CD4-positive, alpha-beta T cell treated with Interleukin-6 for 4 hours (primary cell): ENCODE measurements around the gene ACR.
"Not testable (repeated sequence)": the region's sequence is repeated elsewhere in the genome, so short reads cannot be mapped to it uniquely, and the experiment has no call there.

Experiments used
- DNase-seq: peaks from one replicate; pipeline ENCODE4 v3.0.0-alpha.2; 2020; ENCODE audit warnings: mixed read lengths

Gene ACR

DNA sequence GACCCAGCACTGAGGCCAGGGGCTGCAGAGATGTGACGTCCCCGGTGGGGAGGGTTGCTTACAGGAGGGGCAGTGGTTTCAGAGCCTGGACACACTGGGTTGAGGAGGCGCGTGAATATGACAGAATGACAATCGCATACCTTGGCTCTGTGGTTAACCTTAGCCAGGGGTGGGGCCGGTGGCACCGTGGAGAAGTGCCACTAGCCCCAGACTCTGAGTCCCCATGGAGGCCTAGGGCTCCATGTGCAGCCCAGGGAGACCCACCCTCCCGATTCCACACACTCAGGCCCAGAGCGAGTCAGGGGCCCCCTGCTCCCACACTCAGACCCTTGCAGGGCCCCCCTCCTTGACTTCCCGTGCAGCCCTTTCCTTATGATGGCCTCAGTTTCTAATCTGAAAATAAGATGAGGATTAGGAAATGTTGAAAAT lies 3.6 kb upstream of the ACR start:
- no peak for DNase-seq

DNA sequence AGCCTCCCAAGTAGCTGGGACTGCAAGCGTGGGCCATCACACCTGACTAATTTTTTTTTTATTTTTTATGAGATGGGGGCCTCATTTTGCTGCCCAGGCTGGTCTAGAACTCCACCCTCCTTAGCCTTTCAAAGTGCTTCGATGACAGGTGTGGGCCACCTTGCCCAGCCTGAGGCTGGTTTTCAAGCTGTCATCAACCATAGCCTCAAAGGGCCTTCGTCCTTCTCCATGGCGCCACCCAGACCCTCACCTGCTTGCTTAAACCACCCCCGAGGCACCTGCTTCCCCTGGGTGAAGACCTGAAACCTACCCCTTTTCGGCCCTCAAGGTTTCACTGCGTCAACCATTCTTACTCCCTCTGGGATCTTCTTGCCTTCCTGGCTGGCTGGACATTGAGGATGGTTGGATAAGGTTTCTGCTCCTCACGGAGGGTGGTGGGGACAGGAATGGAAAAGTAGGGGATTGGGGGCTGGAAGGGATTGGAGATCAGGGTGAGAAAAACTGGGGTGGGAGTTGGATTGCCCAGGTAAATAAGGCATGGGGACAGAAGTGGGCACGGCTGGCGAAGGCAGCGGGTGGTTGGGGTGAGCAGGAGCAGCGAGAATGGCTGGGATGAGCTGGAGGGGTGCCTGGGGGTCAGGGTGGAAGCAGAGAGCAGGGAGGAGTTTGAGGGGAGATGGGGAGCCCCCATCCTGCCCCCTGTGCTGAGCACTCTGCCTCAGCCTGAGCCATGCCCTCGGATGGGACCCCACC lies 2.8 kb upstream of the ACR start:
- no peak for DNase-seq

DNA sequence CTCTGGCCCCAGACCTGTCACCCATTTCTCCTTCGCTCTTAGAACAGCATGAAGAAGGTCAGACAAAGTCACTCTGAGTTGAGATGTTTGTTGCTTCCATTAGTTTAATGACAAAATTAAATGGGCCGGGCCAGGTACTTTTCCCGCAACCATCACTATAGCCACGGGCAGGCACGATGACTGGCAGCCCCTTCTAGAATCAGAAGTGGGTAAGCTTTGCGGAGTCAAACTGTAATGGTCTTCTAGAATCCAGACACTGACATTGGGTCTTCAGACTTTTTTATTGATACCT lies 2.3 kb upstream of the ACR start:
- no peak for DNase-seq

DNA sequence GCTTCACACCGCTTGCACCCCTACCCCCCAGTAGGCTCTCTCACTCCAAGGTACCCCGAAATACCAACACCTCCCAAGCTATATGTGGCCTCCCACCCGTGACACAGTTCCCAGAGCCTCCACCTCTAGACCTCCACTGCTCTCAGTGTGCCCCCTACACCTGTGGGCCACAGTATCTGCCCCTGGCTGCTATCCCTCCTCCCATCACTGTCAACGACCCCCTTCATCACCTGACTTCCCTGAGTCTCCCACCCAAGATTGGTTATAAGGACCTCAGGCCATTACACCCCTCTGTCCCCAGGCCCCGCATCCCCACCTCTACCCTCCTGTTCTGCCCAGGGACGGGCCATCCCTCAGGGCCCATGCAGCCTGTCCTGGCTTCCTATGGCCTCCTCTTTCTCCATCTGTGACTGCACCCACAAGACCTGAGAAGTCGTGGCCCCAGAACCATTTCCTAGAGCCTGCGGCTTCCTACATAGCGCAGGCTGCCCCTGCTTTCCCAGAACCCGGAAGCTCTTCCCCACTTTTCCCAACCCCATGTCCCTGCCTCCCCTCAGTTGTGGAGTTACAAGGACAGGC lies 734 bp downstream of the ACR start:
- no peak for DNase-seq

DNA sequence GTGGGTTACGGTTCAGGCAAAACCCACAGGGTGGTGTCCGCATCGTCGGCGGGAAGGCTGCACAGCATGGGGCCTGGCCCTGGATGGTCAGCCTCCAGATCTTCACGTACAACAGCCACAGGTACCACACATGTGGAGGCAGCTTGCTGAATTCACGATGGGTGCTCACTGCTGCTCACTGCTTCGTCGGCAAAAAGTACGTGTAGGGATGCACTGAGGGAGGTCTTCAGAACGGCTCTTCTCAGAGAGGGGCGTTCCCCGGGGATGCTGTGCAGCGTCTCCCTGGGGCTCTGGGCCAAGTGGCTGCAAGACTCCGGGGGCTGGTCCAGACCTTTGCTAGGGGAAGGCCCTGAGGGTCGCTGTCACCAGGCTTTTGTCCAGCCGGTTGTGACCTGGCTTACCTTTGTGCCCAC lies 1.3 kb downstream of the ACR start:
- DNase-seq = no peak

DNA sequence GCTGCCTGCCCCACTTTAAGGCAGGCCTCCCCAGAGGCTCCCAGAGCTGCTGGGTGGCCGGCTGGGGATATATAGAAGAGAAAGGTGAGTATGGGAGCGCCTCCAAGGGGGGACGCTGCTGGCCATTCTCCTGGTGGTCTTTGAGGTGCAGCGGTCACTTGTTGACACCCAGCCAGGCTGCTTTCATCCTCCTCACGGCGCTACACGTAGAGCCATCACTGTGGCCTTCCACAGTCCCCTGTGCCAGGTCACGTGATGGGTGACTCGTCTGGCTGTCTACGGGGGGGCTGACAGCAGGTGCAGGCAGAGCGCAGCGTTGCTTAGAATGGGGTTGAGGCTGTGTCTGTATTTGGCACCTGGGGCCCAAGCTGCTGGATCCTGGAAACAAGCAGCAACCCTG lies 1.9 kb downstream of the ACR start:
- DNase-seq = no peak

DNA sequence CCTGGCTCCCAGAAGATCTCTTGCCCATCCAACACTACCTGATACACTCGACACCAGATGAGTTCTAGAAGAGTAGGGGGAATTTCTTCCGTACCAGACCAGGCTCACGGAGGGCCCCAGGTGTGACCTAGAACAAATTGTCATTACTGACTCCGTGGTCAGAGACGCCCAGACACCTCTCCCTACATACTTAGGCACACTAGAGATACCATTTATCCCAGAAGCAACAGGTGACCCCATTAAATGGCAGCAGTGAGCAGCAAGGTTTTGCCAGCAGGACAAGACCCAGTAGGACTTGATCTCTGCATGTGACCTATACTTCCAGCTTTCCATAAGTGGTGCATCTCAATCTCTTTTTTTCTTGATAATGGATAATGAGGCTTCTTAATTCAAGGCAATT lies 2.7 kb downstream of the ACR start:
- not testable (repeated sequence) for DNase-seq

DNA sequence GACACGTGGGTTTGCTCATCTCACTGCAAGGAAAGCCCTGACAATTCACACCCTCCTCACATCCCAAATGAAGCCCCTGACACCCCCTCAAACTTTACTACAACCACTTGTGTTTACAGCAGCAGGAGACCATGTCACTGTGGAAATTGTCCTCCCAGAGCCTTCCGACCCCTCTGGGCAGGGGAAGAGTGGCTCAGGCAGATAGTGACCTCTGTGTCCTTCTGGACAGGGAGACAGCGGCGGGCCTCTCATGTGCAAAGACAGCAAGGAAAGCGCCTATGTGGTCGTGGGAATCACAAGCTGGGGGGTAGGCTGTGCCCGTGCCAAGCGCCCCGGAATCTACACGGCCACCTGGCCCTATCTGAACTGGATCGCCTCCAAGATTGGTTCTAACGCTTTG lies 6.4 kb downstream of the ACR start:
- not testable (repeated sequence) for DNase-seq

DNA sequence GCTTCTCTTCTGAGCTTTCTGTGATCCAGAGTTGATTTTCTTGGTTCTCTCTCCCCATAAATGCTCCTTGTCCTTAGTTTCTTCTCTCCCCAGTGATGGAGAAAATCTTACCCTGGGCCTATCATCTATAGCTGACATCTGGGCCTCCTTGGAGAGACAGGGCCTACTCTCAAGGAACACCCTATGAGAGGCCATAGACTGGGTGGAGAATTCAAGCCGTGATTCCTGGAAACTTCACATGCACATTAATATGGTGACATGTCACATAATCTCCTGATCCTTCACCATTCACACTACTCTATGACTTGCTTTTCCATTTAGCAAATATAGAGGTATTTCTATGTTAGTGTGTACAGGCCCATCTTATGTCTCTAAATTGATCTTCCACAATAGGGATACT lies 9.5 kb downstream of the ACR start:
- not testable (repeated sequence) for DNase-seq

DNA sequence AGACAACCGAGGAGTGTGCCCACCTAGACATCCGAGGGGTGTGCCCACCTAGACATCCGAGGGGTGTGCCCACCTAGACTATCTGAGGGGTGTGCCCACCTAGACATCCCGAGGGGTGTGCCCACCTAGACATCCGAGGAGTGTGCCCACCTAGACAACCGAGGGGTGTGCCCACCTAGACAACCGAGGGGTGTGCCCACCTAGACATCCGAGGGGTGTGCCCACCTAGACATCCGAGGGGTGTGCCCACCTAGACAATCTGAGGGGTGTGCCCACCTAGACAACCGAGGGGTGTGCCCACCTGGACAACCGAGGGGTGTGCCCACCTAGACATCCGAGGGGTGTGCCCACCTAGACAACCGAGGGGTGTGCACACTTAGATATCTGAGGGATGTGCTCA lies 10.6 kb downstream of the ACR start:
- DNase-seq = not testable (repeated sequence)

DNA sequence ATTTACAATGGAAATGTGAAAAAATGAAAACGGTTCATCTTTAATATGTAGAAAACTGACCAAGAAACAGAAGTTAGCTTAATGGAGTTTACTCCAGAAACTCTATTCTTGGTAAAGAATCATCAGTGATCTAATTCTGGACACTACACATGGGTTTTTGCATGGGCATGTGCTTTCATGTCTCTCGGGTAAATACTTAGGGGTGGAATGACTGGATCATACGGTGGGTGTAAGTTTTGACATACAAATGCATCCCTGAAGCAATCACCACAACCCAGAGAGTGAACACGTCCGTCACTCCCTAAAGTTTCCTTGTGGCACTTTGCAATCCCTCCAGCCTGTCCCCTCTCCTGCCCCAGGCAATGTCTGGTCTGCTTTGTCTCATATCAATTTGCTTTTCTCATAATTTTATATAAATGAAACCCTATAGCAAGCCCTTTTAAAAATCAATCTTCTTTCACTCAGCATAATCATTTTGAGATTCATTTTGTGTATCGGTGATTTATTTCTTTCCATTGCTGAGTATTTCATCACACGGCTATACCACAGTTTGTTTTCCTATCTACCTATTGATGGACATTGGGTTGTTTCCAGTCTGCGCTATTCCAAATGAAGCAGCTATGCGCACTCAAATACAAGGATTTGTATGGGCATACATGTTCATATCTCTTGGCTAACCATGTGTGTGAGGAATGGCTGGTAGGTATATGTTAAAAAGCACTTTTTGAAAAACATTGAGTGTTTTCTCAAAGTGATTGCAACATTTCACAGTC lies 11.5 kb downstream of the ACR start:
- DNase-seq = not testable (repeated sequence)

DNA sequence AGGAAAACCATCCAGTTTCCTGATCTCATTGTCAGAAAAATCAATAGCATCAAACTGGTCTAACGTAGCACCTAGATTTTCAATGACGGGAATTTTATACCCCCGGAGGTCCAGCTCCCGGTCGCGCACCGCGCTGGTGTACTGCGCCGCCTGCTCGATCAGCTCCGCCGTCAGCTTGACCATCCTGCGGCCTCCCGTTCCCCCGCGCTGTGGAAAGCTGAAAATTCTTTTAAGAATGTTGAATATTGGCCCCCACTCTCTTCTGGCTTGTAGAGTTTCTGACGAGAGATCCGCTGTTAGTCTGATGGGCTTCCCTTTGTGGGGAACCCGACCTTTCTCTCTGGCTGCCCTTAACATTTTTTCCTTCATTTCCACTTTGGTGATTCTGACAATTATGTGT lies 17.2 kb downstream of the ACR start:
- DNase-seq = not testable (repeated sequence)

DNA sequence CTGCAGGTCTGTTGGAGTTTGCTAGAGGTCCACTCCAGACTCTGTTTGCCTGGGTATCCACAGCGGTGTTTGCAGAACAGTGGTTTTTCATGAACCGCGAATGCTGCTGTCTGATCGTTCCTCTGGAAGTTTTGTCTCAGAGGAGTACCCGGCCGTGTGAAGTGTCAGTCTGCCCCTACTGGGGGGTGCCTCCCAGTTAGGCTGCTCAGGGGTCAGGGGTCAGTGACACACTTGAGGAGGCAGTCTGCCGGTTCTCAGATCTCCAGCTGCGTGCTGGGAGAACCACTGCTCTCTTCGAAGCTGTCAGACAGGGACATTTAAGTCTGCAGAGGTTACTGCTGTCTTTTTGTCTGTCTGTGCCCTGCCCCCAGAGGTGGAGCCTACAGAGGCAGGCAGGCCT lies 18.4 kb downstream of the ACR start:
- DNase-seq = not testable (repeated sequence)

DNA sequence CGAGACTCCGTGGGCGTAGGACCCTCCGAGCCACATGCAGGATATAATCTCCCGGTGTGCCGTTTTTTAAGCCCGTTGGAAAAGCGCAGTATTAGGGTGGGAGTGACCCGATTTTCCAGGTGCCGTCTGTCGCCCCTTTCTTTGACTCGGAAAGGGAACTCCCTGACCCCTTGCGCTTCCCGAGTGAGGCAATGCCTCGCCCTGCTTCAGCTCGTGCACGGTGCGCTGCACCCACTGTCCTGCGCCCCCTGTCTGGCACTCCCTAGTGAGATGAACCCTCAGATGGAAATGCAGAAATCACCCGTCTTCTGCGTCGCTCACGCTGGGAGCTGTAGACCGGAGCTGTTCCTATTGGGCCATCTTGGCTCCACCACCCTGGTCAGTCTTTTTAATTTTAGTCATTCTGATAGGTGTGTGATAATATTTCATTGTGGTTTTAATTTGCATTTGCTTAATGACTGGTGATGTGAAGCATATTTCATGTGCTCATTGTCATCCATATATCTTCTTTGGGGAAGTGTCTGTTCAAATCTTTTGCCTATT lies 19.0 kb downstream of the ACR start:
- DNase-seq = peak; percentile 67

DNA sequence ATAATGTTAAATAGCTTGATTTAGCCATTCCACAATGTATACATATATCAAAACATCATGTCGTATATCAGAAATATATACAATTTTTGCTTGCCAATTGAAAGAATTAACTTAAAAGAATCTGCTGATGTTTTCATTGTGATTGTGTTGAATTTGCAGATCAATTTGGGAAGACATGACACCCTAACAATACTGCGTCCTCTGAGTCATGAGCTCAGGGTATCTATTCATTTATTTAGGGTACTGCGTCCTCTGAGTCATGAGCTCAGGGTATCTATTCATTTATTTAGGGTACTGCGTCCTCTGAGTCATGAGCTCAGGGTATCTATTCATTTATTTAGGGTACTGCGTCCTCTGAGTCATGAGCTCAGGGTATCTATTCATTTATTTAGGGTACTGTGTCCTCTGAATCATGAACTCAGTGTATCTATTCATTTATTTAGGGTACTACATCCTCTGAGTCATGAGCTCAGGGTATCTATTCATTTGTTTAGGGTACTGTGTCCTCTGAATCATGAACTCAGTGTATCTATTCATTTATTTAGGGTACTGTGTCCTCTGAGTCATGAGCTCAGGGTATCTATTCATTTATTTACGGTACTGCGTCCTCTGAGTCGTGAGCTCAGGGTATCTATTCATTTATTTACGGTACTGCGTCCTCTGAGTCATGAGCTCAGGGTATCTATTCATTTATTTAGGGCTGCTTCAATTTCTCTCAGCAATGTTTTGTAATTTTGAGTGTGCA lies 21.8 kb downstream of the ACR start:
- DNase-seq = not testable (repeated sequence)

DNA sequence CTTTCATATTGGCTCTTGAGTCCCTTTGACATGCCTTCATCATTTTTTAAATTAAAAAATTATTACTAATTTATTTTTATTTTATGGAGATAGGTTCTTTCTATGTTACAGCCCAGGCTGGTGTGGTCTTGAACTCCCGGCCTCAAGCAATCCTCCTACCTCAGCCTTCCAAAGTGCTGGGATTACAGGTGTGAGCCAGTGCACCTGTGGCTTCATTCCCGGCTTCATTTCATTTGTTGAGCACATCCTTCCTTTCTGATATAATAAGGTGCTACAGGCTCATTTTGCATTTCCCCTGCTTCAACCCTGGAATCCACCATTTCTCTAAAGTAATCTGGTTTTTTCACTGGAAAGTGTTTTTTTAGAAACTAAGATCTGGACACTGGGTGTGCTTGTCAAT lies 23.8 kb downstream of the ACR start:
- DNase-seq = not testable (repeated sequence)

DNA sequence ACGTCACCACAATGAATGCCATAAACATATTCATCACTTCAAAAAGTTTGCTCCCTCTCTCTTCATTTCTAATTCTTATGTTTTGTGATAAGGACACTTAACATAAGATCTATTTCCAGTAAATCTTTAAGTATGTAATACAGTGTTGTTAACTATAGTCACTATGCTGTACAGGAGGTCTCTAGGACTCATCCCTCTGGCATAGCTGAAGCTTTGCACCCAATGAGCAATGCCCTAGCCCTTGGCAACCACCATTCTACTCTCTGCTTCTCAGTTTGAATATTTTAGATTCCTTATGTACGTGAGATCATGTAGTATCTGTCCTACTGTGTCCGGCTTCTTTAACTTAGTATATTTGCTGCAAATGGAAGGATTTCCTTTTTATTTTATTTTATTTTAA lies 26.3 kb downstream of the ACR start:
- DNase-seq = not testable (repeated sequence)

DNA sequence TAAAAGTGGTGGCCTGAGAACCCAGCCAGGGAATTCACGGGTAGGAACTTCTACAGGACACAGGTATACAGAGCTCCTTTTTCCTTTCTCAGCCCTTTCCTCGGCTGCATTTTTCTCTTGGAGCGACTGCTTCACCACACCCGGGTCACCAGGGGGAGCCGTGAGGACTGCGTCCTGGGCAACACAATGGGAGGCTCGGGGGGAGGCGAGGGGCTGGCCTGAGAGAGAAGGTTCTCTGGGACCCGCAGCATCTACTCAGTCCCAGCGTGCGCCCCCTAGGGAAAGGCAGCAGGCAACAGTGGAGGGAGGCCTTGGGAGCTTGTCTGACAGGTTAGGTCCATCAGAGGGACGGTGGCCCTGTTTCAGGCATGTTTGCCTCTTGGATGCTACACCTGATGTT lies 37.1 kb downstream of the ACR start:
- DNase-seq = peak; percentile 23

DNA sequence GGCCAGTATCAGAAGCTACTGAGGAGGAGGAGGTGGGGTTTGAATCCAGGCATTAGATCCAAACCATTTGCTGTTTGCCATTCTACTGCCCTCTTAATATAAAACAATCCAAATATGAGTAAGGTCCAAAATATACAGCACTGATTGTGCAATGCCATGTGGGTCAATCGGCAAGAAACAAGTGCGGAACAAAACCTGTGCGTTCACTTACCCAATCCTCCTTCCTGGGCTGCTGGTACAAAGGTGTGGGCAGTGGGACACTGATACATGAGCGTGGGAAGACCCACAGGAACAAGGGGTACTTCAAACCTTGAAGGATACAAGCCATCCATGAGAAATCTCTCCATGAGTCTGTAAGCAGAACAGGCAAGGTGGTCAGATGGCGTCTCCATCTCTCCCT lies 39.6 kb downstream of the ACR start:
- not testable (repeated sequence) for DNase-seq

DNA sequence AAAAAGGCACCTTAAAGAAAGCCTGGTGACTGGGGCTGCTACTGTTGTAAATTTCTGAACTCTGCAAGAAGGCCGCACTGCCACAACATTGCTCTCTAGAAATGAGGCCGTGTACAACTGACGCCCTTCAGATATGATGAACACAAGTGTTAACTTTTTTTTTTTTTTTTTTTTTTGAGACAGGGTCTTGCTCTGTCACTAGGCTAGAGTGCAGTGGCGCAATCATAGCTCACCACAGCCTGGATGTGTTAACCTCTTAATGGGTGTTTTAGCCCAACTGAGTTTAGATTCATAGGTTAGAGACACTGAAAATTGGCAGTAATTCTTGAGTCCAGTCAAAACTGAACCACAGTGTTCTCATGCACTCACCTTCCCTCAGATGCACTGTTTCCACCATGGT lies 42.2 kb downstream of the ACR start:
- DNase-seq = not testable (repeated sequence)

DNA sequence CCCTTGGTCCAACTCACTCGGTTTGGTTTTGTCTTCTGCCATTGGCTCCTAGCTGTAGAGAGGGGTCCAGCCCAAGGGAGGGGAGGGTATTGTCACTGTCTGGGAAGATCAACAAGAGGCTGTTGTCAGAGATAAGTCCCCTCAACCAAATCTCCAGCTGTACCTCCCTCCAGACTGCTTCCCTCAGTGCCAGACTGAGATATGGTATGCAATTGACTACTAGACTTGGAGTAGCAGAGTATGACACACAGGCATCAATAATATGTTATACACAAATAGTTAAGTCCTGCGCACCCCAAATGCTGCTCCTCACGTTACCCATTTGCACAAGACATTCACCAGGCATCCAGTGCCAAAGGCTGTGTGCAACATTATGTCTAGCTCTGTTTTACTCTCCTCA lies 44.2 kb downstream of the ACR start:
- DNase-seq = not testable (repeated sequence)

DNA sequence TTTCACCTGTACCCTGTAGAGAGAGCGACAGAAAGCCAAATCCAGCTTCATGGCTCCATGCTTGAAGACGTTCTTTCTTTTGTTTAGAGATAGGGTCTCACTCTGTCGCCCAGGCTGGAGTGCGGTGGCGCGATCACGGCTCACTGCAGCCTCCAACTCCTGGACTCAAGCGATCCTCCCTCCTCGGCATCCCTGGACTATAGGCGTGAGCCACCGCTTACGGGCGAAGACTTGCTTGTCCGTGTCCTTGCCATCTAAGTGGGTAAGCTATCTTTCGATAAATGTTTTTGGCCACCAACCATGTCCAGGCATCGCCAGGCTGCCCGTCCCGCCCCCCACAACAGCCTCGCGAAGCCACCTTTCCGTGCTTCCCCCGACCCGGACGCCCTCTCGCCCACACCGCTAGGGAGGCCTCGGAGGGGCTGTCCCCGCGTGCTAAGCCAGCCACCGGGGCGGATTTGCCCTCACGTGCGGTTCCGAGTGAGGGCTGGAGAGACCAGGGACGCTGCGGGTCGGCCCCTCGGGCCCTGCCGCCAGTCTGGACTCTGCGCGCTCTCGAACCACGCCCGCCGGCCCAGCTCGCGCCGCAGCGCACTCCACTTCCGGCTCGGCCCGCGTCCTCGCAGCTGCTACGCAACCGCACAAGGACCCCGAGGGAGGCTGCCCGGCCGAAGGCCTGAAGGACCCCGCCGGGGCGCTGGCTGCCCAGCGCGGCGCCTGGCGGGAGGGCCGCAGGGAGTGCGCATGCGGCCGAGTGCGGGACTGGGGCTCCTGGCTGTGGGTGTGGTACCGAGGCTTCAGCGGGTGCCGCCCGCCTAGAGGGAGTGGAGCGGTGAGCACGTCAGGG lies 45.3 kb downstream of the ACR start, which contains the start of gene RABL2B:
TSS of gene RABL2B (minus strand) at position 604 of the 847 bp plus-strand sequence. CDS start 1,342 bp downstream, outside the sequence.
- DNase-seq = peak; percentile 87
